ENCODE data around the gene SLC31A2.
A peak's percentile ranks its signal among the peaks of the same experiment; 100 is the strongest.

SLC31A2 gene

DNA sequence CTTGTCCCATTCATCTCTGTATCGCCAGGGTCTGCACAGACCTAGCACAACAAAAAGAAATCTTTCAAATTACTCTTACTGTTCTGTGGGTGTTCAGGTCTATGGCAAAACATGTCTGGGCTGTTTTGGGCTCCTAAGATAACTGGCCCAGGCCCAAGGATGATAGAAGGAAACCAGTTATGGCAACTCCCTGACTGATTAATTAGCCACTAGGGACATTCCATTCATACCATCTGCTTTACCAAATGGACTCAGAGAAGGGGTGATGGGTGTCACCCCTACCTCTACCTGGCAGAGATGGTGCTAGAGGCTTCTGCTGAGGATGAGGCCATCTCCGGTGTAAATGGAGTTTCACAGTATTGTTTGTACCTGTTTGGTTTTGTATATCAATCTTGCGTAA is 1.9 kb downstream of the SLC31A2 start:
- Histone ChIP-seq H3K4me1 (ENCODE audit: control insufficient read depth, insufficient read depth, low read depth, low read length) (peaks cover 12% of the 10 kb centered on the region), H3K36me3 (ENCODE audit: control insufficient read depth in 1 of 2, insufficient read depth in 2 of 2, low read depth in 1 of 2, low read length in 2 of 2) (peaks cover 6 to 40% of the 10 kb centered on the region in 2 experiments), H3K4me2 (ENCODE audit: low read length, poor library complexity, severe bottlenecking) (no peak overlapping the region), H3K27ac (ENCODE audit: low read length, poor library complexity, severe bottlenecking) (no peak overlapping the region), H2BK15ac (ENCODE audit: low read depth, poor library complexity, severe bottlenecking) (no peak overlapping the region), H3K18ac (ENCODE audit: low read depth in 1 of 2, low read length in 2 of 2) (no peak overlapping the region), H2AFZ (ENCODE audit: low read depth, low read length) (no peak overlapping the region), H3K27me3 (ENCODE audit: control insufficient read depth in 1 of 2, insufficient read depth in 1 of 2, low read length in 2 of 2) (no peaks in the 10 kb centered on the region), H4K91ac (ENCODE audit: low read length) (no peak overlapping the region), H3K23ac (ENCODE audit: low read length in 2 of 2) (peak overlapping the region in 1 of 2 experiments; percentile 56), H3K79me1 (replicated peaks; ENCODE audit: low read length, poor library complexity, severe bottlenecking) (peaks cover 7% of the 10 kb centered on the region), H2BK5ac (ENCODE audit: low read depth, low read length, poor library complexity, severe bottlenecking) (no peak overlapping the region), H3K14ac (ENCODE audit: low read length in 2 of 2) (no peak overlapping the region), H2BK120ac (ENCODE audit: low read depth, low read length) (no peak overlapping the region), H2BK12ac (ENCODE audit: low read length in 2 of 2) (no peak overlapping the region), H3K4me3 (ENCODE audit: insufficient read depth in 1 of 2, low read depth in 1 of 2, low read length in 2 of 2) (peak overlapping the region in 1 of 2 experiments; percentile 92), H3K4ac (ENCODE audit: low read depth in 1 of 2, low read length in 2 of 2) (no peak overlapping the region), H3K9ac (ENCODE audit: low read length) (peak overlapping the region; percentile 94), H2AK5ac (ENCODE audit: low read length, severe bottlenecking) (no peak overlapping the region), H4K8ac (ENCODE audit: low read length) (no peak overlapping the region), H3K9me3 (ENCODE audit: control insufficient read depth, low read length) (no peaks in the 10 kb centered on the region)
- WGBS: 100% methylated on average over 3 of the region's 3 CpGs
- DNase-seq: no peak

DNA sequence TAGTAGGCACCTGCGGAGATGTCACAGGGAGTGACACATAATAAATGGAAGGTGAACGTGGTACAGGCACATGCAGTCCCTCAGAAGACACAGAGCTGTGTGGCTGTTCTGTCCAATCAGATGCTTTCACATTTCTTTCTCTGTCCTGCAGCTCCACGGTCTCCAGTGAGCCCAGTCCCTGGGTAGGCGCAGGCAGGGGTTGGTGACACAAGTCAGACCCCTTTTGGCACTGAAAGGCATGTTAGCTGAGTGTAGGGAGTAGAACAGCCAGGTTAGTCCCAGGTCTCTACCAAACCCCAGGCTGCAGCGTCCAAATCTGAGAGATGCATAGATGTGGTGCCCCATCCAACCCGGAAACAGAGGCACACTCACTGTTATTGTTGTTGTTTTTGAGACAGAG is 2.8 kb downstream of the SLC31A2 start:
- Histone ChIP-seq H3K9me3 (ENCODE audit: control insufficient read depth, low read length) (no peaks in the 10 kb centered on the region), H3K18ac (ENCODE audit: low read depth in 1 of 2, low read length in 2 of 2) (no peak overlapping the region), H3K4me3 (ENCODE audit: insufficient read depth in 1 of 2, low read depth in 1 of 2, low read length in 2 of 2) (peak overlapping the region in 1 of 2 experiments; percentile 46), H3K79me1 (replicated peaks; ENCODE audit: low read length, poor library complexity, severe bottlenecking) (peaks cover 7% of the 10 kb centered on the region), H2BK5ac (ENCODE audit: low read depth, low read length, poor library complexity, severe bottlenecking) (no peak overlapping the region), H2AK5ac (ENCODE audit: low read length, severe bottlenecking) (peak overlapping the region; percentile 69), H3K36me3 (ENCODE audit: control insufficient read depth in 1 of 2, insufficient read depth in 2 of 2, low read depth in 1 of 2, low read length in 2 of 2) (peaks cover 11 to 49% of the 10 kb centered on the region in 2 experiments), H2AFZ (ENCODE audit: low read depth, low read length) (peak overlapping the region; percentile 39), H2BK12ac (ENCODE audit: low read length in 2 of 2) (no peak overlapping the region), H3K14ac (ENCODE audit: low read length in 2 of 2) (no peak overlapping the region), H3K4me2 (ENCODE audit: low read length, poor library complexity, severe bottlenecking) (no peak overlapping the region), H3K27me3 (ENCODE audit: control insufficient read depth in 1 of 2, insufficient read depth in 1 of 2, low read length in 2 of 2) (no peaks in the 10 kb centered on the region), H2BK120ac (ENCODE audit: low read depth, low read length) (no peak overlapping the region), H4K8ac (ENCODE audit: low read length) (no peak overlapping the region), H3K27ac (ENCODE audit: low read length, poor library complexity, severe bottlenecking) (no peak overlapping the region), H3K4me1 (ENCODE audit: control insufficient read depth, insufficient read depth, low read depth, low read length) (peaks cover 12% of the 10 kb centered on the region), H2BK15ac (ENCODE audit: low read depth, poor library complexity, severe bottlenecking) (no peak overlapping the region), H3K4ac (ENCODE audit: low read depth in 1 of 2, low read length in 2 of 2) (no peak overlapping the region), H4K91ac (ENCODE audit: low read length) (no peak overlapping the region), H3K9ac (ENCODE audit: low read length) (peak overlapping the region; percentile 94), H3K23ac (ENCODE audit: low read length in 2 of 2) (no peak overlapping the region)
- 87% methylated on average over 6 of the region's 6 CpGs for WGBS
- no peak for DNase-seq

DNA sequence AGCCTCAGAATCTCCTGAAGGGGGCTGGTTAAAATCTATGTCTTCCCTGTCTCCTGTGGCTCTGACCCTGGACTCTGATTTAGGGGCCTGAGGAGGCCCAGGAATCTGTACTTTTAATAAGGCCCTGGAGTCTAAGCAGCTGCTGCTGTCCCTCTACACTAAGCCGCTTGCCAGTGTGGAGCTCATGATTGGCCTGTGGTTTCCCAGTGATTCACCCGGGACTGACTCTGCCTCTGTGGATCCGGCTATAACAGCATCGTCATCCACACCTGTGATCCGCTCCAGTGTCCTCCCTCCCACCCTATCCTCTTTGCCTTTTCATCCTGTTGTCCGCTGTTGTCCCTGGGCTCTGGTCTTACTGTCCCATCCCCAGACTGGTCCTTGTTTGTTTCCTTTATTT is 3.7 kb downstream of the SLC31A2 start:
- Histone ChIP-seq H2AK5ac (ENCODE audit: low read length, severe bottlenecking) (no peak overlapping the region), H3K9me3 (ENCODE audit: control insufficient read depth, low read length) (no peaks in the 10 kb centered on the region), H2AFZ (ENCODE audit: low read depth, low read length) (no peak overlapping the region), H2BK5ac (ENCODE audit: low read depth, low read length, poor library complexity, severe bottlenecking) (peak overlapping the region; percentile 49), H3K27ac (ENCODE audit: low read length, poor library complexity, severe bottlenecking) (peak overlapping the region; percentile 24), H3K18ac (ENCODE audit: low read depth in 1 of 2, low read length in 2 of 2) (no peak overlapping the region), H3K27me3 (ENCODE audit: control insufficient read depth in 1 of 2, insufficient read depth in 1 of 2, low read length in 2 of 2) (no peaks in the 10 kb centered on the region), H2BK12ac (ENCODE audit: low read length in 2 of 2) (no peak overlapping the region), H3K4me2 (ENCODE audit: low read length, poor library complexity, severe bottlenecking) (no peak overlapping the region), H2BK120ac (ENCODE audit: low read depth, low read length) (no peak overlapping the region), H3K4me1 (ENCODE audit: control insufficient read depth, insufficient read depth, low read depth, low read length) (peaks cover 12% of the 10 kb centered on the region), H3K14ac (ENCODE audit: low read length in 2 of 2) (no peak overlapping the region), H3K23ac (ENCODE audit: low read length in 2 of 2) (no peak overlapping the region), H3K9ac (ENCODE audit: low read length) (peak overlapping the region; percentile 81), H3K4ac (ENCODE audit: low read depth in 1 of 2, low read length in 2 of 2) (no peak overlapping the region), H2BK15ac (ENCODE audit: low read depth, poor library complexity, severe bottlenecking) (no peak overlapping the region), H3K4me3 (ENCODE audit: insufficient read depth in 1 of 2, low read depth in 1 of 2, low read length in 2 of 2) (peak overlapping the region in 1 of 2 experiments; percentile 46), H3K36me3 (ENCODE audit: control insufficient read depth in 1 of 2, insufficient read depth in 2 of 2, low read depth in 1 of 2, low read length in 2 of 2) (peaks cover 13 to 58% of the 10 kb centered on the region in 2 experiments), H3K79me1 (replicated peaks; ENCODE audit: low read length, poor library complexity, severe bottlenecking) (peaks cover 7% of the 10 kb centered on the region), H4K8ac (ENCODE audit: low read length) (no peak overlapping the region), H4K91ac (ENCODE audit: low read length) (no peak overlapping the region)
- WGBS: 77% methylated on average over 6 of the region's 6 CpGs
- peak; percentile 54 for DNase-seq

DNA sequence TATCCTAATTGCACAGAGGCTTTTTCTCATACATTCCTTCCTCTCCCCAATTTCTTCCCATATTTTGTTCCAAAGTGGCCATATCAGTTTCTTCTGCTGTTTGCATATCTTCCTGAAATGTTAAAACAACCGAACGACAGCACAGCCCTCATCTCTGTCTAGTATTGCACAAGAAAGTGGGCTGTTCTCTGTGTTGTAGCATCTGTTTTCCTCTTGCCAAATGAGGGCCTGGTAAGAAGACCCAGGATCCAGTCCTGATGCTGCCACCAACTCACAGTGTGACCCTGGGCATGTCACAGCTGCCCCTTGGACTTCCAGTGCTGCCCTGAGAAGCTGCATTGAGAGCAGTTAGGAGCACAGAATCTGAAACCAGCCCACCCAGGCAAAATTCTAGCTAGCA is 4.1 kb downstream of the SLC31A2 start:
- Histone ChIP-seq H3K79me1 (replicated peaks; ENCODE audit: low read length, poor library complexity, severe bottlenecking) (peaks cover 7% of the 10 kb centered on the region), H3K4me2 (ENCODE audit: low read length, poor library complexity, severe bottlenecking) (no peak overlapping the region), H2BK15ac (ENCODE audit: low read depth, poor library complexity, severe bottlenecking) (no peak overlapping the region), H2AK5ac (ENCODE audit: low read length, severe bottlenecking) (no peak overlapping the region), H3K18ac (ENCODE audit: low read depth in 1 of 2, low read length in 2 of 2) (no peak overlapping the region), H3K4ac (ENCODE audit: low read depth in 1 of 2, low read length in 2 of 2) (no peak overlapping the region), H3K4me3 (ENCODE audit: insufficient read depth in 1 of 2, low read depth in 1 of 2, low read length in 2 of 2) (peak overlapping the region in 1 of 2 experiments; percentile 2), H3K27me3 (ENCODE audit: control insufficient read depth in 1 of 2, insufficient read depth in 1 of 2, low read length in 2 of 2) (no peaks in the 10 kb centered on the region), H3K9ac (ENCODE audit: low read length) (peak overlapping the region; percentile 81), H2BK5ac (ENCODE audit: low read depth, low read length, poor library complexity, severe bottlenecking) (no peak overlapping the region), H2AFZ (ENCODE audit: low read depth, low read length) (no peak overlapping the region), H4K91ac (ENCODE audit: low read length) (no peak overlapping the region), H2BK12ac (ENCODE audit: low read length in 2 of 2) (no peak overlapping the region), H3K23ac (ENCODE audit: low read length in 2 of 2) (no peak overlapping the region), H4K8ac (ENCODE audit: low read length) (no peak overlapping the region), H3K36me3 (ENCODE audit: control insufficient read depth in 1 of 2, insufficient read depth in 2 of 2, low read depth in 1 of 2, low read length in 2 of 2) (peaks cover 13 to 62% of the 10 kb centered on the region in 2 experiments), H2BK120ac (ENCODE audit: low read depth, low read length) (no peak overlapping the region), H3K14ac (ENCODE audit: low read length in 2 of 2) (no peak overlapping the region), H3K27ac (ENCODE audit: low read length, poor library complexity, severe bottlenecking) (no peak overlapping the region), H3K4me1 (ENCODE audit: control insufficient read depth, insufficient read depth, low read depth, low read length) (peaks cover 12% of the 10 kb centered on the region), H3K9me3 (ENCODE audit: control insufficient read depth, low read length) (no peaks in the 10 kb centered on the region)
- peak; percentile 24 for DNase-seq
- 83% methylated on average over 2 of the region's 2 CpGs for WGBS

Data from mesenchymal stem cell (in vitro differentiated cells and primary cell).